Brain microvascular endothelial cell (primary cell): ENCODE data around the gene BOC.

Experiments
- DNase-seq: peaks from one replicate; pipeline ENCODE4 v3.0.0-alpha.2; 2020
- H3K27ac ChIP-seq: fragments of 250-450 bp; sonication (Bioruptor Pico); 2 replicates; pipeline ENCODE4 v1.5.1; 2020; ENCODE audit warnings: mild to moderate bottlenecking, moderate library complexity
- H3K27me3 ChIP-seq: fragments of 250-450 bp; sonication (Bioruptor Pico); replicated peaks from 2 replicates; pipeline ENCODE4 v1.5.1; 2020; ENCODE audit warnings: mild to moderate bottlenecking
- H3K36me3 ChIP-seq: fragments of 250-450 bp; sonication (Bioruptor Pico); replicated peaks from 2 replicates; pipeline ENCODE4 v1.5.1; 2020; ENCODE audit warnings: mild to moderate bottlenecking
- H3K4me3 ChIP-seq: 2 replicates; pipeline ENCODE4 v1.5.1; 2011; ENCODE audit warnings: low read depth, mild to moderate bottlenecking, control low read depth, low read length, moderate library complexity
- CTCF ChIP-seq: IDR thresholded peaks from 2 replicates; pipeline ENCODE4 v1.5.1; 2011; ENCODE audit warnings: low read depth, mild to moderate bottlenecking, moderate library complexity, low read length, control low read depth, inconsistent platforms; ENCODE audit errors: missing control alignments
- in situ Hi-C: cut with HindIII; loops from 2 replicates; pipeline ENCODE4 v1.10.0; 2017; ENCODE audit warnings: low sequenced_read_pairs, low pct_ligation_motif_present

BOC gene

GRCh38 chr3:113264283-113265131 is 53.1 kb downstream of the BOC start:
- no peak for DNase-seq
- H3K4me3 ChIP-seq, result no peak overlapping the region
- in situ Hi-C loops, result no loop called here
- TF ChIP-seq CTCF, result no peak
- H3K27me3 ChIP-seq, result no peaks in the 10 kb centered on the region
- H3K36me3 ChIP-seq, result no peaks in the 10 kb centered on the region
- H3K27ac ChIP-seq, result no peak overlapping the region

- H3K4me3 ChIP-seq, result no peak overlapping the region
- TF ChIP-seq CTCF, result no peak
- no peaks in the 10 kb centered on the region for H3K27me3 ChIP-seq
- no peak for DNase-seq
- no peak overlapping the region for H3K27ac ChIP-seq
- in situ Hi-C loops, result no loop called here
- no peaks in the 10 kb centered on the region for H3K36me3 ChIP-seq
Measured at GRCh38 chr3:113265231-113265630, 53.9 kb downstream of the BOC start.

- Histone ChIP-seq H3K36me3 (no peaks in the 10 kb centered on the region), H3K27ac (no peak overlapping the region), H3K27me3 (no peaks in the 10 kb centered on the region), H3K4me3 (no peak overlapping the region)
- TF ChIP-seq CTCF, result no peak
- in situ Hi-C loops, result no loop called here
- no peak for DNase-seq
Measured at GRCh38 chr3:113266738-113267137, 55.4 kb downstream of the BOC start.

- DNase-seq, result no peak
- H3K4me3 ChIP-seq, result no peak overlapping the region
- no peaks in the 10 kb centered on the region for H3K27me3 ChIP-seq
- in situ Hi-C loops, result no loop called here
- H3K27ac ChIP-seq, result no peak overlapping the region
- H3K36me3 ChIP-seq, result no peaks in the 10 kb centered on the region
- no peak for TF ChIP-seq CTCF
Measured at GRCh38 chr3:113268311-113268710, 57.0 kb downstream of the BOC start.

- H3K27ac ChIP-seq, result no peak overlapping the region
- DNase-seq, result no peak
- TF ChIP-seq CTCF, result no peak
- no peaks in the 10 kb centered on the region for H3K36me3 ChIP-seq
- in situ Hi-C loops, result no loop called here
- H3K27me3 ChIP-seq, result no peaks in the 10 kb centered on the region
- H3K4me3 ChIP-seq, result no peak overlapping the region
Measured at GRCh38 chr3:113268942-113269341, 57.6 kb downstream of the BOC start.

- no peak for DNase-seq
- in situ Hi-C loops, result no loop called here
- Histone ChIP-seq H3K36me3 (no peaks in the 10 kb centered on the region), H3K27me3 (no peaks in the 10 kb centered on the region), H3K27ac (no peak overlapping the region), H3K4me3 (no peak overlapping the region)
- TF ChIP-seq CTCF, result no peak
Measured at GRCh38 chr3:113269661-113270060, 58.3 kb downstream of the BOC start.
